Left ventricle myocardium inferior (tissue), 1 donor: ENCODE measurements around the gene BLVRB. TPM values are rescaled to one million over a fixed set of nuclear protein-coding genes. Genes with fewer than 3 reads are reported as not detected.

Source experiments
- DNase-seq: peaks from one replicate; pipeline ENCODE4 v3.0.0-alpha.2; 2020
- H3K27ac ChIP-seq: fragments of 200-600 bp; replicated peaks from 2 replicates; pipeline ENCODE4 v1.8.0; 2021
- H3K27me3 ChIP-seq: fragments of 200-600 bp; 2 replicates; pipeline ENCODE4 v1.8.0; 2021; ENCODE audit warnings: low read depth
- H3K36me3 ChIP-seq: fragments of 200-600 bp; 2 replicates; pipeline ENCODE4 v1.8.0; 2021
- H3K4me1 ChIP-seq: fragments of 200-600 bp; 2 replicates; pipeline ENCODE4 v1.8.0; 2021
- H3K4me3 ChIP-seq: fragments of 200-600 bp; 2 replicates; pipeline ENCODE4 v1.8.0; 2021; ENCODE audit warnings: mild to moderate bottlenecking, moderate library complexity
- H3K9me3 ChIP-seq: fragments of 200-600 bp; replicated peaks from 2 replicates; pipeline ENCODE4 v1.8.0; 2021
- intact Hi-C: fragments of 100-400 bp; cut with micrococcal nuclease; formaldehyde crosslinking; loops from one replicate; pipeline ENCODE4 v1.11.0; 2022
- total RNA-seq: library from RNA; stranded (reverse); fragmentation: NEBNext Ultra II Directional; extraction: Animal tissue kit (Norgen Biotek cat#: 25700); gene quantifications from one replicate; pipeline ENCODE4 v1.2.1, GENCODE V29; 2021
- TF ChIP-seq, protein P1 (sequence below): fragments of 200-600 bp; IDR thresholded peaks from 2 replicates; pipeline ENCODE4 v1.8.0; 2021; ENCODE audit warnings: antibody characterized with exemption, mild to moderate bottlenecking, borderline replicate concordance
- donor health status: DM: no; HTN: yes; CAD: no; lungs with severe emphysema.

Gene BLVRB
- total RNA-seq, 1 donor from 2014 or later: 91.3 TPM

DNA sequence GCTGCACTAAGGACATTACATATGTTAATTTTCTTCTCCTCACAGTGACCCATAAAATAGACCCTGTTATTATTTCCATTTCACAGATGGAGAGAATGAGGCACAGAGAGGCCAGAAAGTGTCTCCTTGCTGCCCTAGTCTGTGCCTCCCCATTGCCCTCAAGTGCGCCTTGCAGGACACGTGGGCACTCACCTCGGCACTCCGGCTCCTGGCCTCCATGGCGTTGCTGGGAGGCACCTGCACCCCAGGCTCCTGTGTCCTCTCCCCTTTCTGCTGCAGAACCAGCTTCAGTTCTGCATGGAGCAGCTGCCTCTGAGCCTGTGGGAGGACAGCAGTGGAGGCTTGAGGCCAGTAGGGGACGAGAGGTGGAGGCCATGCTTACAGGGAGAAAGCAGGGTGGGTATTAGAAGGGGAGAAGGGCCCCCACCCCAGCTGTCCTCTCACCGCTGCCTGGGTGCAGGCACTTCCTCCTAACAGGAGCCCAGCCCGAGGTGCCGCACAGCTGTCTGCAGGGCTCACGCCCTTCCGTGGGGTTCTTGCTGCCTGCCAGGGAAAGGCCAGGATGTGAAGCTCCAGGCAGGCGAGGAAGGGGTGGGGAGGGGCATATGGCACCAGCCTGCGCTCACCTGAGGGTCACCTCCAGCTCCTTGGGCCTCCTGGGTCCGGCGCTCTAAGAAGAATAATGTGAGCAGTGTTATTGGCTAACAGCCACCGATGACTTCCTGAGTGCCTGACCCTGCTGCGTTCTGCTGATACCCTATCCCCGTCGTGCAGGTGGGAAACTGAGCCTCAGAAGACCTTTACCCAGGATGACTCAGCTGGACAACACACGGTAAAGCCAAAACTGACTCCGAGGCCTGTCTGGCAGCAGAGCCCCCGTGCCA, 57.6 kb downstream of the BLVRB start:
- DNase-seq: no peak
- Histone ChIP-seq H3K27me3 (no peaks in the 10 kb centered on the region), H3K27ac (peak overlapping the region; percentile 44), H3K9me3 (no peaks in the 10 kb centered on the region), H3K4me3 (no peak overlapping the region), H3K36me3 (no peaks in the 10 kb centered on the region), H3K4me1 (peaks cover 44% of the 10 kb centered on the region)
- TF ChIP-seq, protein P1, sequence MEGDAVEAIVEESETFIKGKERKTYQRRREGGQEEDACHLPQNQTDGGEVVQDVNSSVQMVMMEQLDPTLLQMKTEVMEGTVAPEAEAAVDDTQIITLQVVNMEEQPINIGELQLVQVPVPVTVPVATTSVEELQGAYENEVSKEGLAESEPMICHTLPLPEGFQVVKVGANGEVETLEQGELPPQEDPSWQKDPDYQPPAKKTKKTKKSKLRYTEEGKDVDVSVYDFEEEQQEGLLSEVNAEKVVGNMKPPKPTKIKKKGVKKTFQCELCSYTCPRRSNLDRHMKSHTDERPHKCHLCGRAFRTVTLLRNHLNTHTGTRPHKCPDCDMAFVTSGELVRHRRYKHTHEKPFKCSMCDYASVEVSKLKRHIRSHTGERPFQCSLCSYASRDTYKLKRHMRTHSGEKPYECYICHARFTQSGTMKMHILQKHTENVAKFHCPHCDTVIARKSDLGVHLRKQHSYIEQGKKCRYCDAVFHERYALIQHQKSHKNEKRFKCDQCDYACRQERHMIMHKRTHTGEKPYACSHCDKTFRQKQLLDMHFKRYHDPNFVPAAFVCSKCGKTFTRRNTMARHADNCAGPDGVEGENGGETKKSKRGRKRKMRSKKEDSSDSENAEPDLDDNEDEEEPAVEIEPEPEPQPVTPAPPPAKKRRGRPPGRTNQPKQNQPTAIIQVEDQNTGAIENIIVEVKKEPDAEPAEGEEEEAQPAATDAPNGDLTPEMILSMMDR: no peak
- intact Hi-C loops: no loop called here

DNA sequence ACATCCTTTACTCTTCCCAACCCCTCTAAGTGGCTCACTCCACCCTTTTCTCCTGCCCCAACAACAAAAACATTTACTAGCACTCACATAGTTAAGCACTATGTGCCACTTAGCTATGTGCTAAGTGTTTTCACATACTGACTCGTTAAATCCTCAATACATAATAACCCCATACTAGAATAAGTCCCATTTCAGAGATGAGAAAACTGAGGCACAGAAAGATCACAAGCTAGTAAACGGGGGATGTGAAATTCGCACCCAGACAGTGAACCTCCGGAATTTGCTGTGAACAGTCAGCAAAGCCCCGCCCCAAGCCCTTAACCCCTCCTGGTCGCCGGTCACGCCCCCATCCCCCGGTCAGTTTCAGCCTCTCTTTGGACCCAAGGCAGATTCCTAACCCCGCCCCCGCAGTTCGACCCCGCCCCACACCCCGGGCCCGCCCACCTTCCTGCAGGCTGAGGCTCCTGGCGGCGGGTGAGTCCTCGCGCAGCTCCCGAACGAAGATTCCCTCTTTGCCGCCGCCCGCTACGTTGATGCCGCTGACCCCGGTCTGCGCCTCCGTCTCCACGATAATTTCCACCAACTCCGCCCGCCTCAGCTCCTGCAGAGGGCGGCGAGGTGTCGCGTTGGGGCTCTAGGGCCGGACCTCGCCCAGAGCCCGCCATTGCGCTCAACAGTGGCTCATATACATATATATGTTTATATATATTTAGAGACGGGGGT, 62.1 kb downstream of the BLVRB start:
- Histone ChIP-seq H3K4me3 (peak overlapping the region; percentile 74), H3K36me3 (no peaks in the 10 kb centered on the region)
- intact Hi-C loops: no loop called here

DNA sequence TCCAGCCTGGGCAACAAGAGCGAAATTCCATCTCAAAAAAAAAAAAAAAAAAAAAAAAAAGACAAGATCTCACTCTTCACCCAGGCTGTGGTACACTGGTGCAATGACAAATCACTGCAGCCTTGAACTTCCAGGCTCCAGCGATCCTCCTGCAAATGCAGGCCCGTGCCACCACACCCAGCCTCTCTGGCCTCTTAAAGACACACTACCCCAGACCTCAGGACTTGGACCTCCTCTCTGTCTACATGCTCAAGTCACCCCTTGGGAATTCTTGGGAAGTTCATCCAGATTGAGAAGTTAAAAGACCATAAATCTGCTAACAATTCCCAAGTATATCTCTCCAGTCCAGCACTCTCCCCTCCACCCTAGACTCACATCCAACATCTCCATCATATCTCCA, 65.0 kb downstream of the BLVRB start:
- Histone ChIP-seq H3K4me1 (peaks cover 15% of the 10 kb centered on the region), H3K4me3 (no peak overlapping the region), H3K36me3 (no peaks in the 10 kb centered on the region), H3K9me3 (no peaks in the 10 kb centered on the region), H3K27me3 (no peaks in the 10 kb centered on the region), H3K27ac (no peak overlapping the region)
- intact Hi-C loops: no loop called here
- TF ChIP-seq, protein P1: no peak
- DNase-seq: no peak

More for the DNA sequence above, 62.1 kb downstream of the BLVRB start:
- H3K9me3 ChIP-seq: no peaks in the 10 kb centered on the region
- H3K4me1 ChIP-seq: peaks cover 22% of the 10 kb centered on the region
- TF ChIP-seq, protein P1: peak; percentile 32
- peak overlapping the region; percentile 96 for H3K27ac ChIP-seq
- DNase-seq: peak; percentile 95
- no peaks in the 10 kb centered on the region for H3K27me3 ChIP-seq

DNA sequence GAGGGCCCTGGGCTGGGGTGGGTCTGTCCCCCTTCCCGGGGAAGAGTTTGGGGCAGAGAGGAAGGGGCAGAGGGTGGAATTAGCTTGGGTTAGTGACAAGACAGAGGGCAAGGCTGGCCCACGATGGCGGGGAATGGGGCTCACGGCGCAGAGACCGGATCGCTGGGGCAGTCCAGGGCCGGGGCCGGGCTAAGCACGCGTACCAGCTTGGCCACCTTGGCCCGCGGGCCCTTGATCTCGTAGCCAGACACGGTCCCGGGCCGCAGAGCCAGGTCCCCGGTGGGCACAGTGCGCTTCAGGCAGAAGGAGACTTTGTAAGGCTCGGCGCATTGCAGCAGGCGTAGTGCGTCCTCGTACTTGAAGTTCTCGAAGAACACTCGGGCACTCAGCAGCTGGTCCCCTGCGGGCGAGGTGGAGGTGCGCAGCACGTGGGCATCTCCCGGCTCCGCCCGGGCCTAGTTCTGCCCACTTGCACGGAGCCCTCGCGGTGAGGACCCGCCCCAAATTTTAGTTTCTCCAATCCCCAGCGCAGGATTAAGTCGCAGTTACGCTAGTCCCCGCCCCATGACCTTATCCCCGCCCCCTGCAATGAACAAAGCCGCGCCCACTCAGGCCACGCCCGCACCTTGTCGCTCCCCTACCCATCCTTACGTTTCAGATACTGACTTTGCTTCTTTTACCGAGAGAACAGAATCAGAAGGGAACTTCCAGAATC, 67.0 kb downstream of the BLVRB start:
- no peaks in the 10 kb centered on the region for H3K27me3 ChIP-seq
- H3K9me3 ChIP-seq: no peaks in the 10 kb centered on the region
- peaks cover 7% of the 10 kb centered on the region for H3K4me1 ChIP-seq
- intact Hi-C loops: no loop called here
- peak; percentile 38 for DNase-seq
- H3K4me3 ChIP-seq: peak overlapping the region; percentile 25
- TF ChIP-seq, protein P1: no peak
- no peak overlapping the region for H3K27ac ChIP-seq
- H3K36me3 ChIP-seq: no peaks in the 10 kb centered on the region

Other genes with a start within 250 kb of the BLVRB start
- gene TTC9B, start 247.4 kb downstream of the BLVRB start, total RNA-seq: not detected
- gene CCNP, start 239.1 kb downstream of the BLVRB start, total RNA-seq: 0.30 TPM
- 107 TPM for gene AKT2, start 180.4 kb downstream of the BLVRB start, total RNA-seq
- 166 TPM for gene C19orf47, start 117.3 kb downstream of the BLVRB start, total RNA-seq
- gene PLD3, start 117.0 kb downstream of the BLVRB start, total RNA-seq: 156 TPM
- gene HIPK4, start 75.6 kb downstream of the BLVRB start, total RNA-seq: not detected
- 3.3 TPM for gene PRX, start 52.4 kb downstream of the BLVRB start, total RNA-seq
- gene SERTAD1, start 39.8 kb downstream of the BLVRB start, total RNA-seq: 9.2 TPM
- gene SERTAD3, start 21.4 kb downstream of the BLVRB start, total RNA-seq: 16.2 TPM
- 6.1 TPM for gene SPTBN4, start 1.3 kb upstream of the BLVRB start, total RNA-seq
- gene SHKBP1, start 111.1 kb upstream of the BLVRB start, total RNA-seq: 14.8 TPM
- 260 TPM for gene LTBP4, start 135.6 kb upstream of the BLVRB start, total RNA-seq
- 14.7 TPM for gene NUMBL, start 224.9 kb upstream of the BLVRB start, total RNA-seq